Esophagus squamous epithelium (tissue), 4 donors: Measurements from ENCODE around the gene SPOCK1.

ENCODE experiments used
- CTCF ChIP-seq, 6 experiments: fragments of 450-650 bp in 4 of 6; fragments of 200-600 bp in 2 of 6; sonication (generic) in 2 of 6; IDR thresholded peaks; one replicate each; pipeline ENCODE4 v1.5.1; 2016 to 2019; ENCODE audit warnings: antibody characterized with exemption in 6 of 6, mild to moderate bottlenecking in 4 of 6, moderate library complexity in 4 of 6
- POLR2A ChIP-seq, 4 donors: fragments of 450-650 bp; IDR thresholded peaks; one replicate each; pipeline ENCODE4 v1.6.1; 2017; ENCODE audit warnings: antibody characterized with exemption in 4 of 4, mild to moderate bottlenecking in 4 of 4, moderate library complexity in 3 of 4

GRCh38 chr5:137188566-137188965, 310.6 kb downstream of the SPOCK1 start:
- TF ChIP-seq POLR2A (IDR thresholded peaks at IDR 0.05), result no peak
- TF ChIP-seq CTCF (IDR thresholded peaks at IDR 0.05), result no peak
